Neutrophil (primary cell): ENCODE measurements around the gene ICAM2.

Source experiments
- H3K27ac ChIP-seq: fragments of 200-600 bp; sonication (generic); 2 replicates; pipeline ENCODE4 v1.5.1; 2016; ENCODE audit warnings: mild to moderate bottlenecking, moderate library complexity
- H3K27me3 ChIP-seq: fragments of 200-600 bp; sonication (generic); 2 replicates; pipeline ENCODE4 v1.6.0; 2016; ENCODE audit warnings: mild to moderate bottlenecking
- H3K36me3 ChIP-seq: fragments of 200-600 bp; sonication (generic); 2 replicates; pipeline ENCODE4 v1.5.1; 2017
- H3K4me1 ChIP-seq, 2 experiments: fragments of 200-600 bp in 1 of 2; sonication (generic) in 1 of 2; 1 replicate in 1 of 2; 2 replicates in 1 of 2; pipeline versions ENCODE4 v1.5.1 to v1.6.1; 2013 to 2016; ENCODE audit warnings: low read depth in 1 of 2, low read length in 1 of 2, mild to moderate bottlenecking in 1 of 2, moderate library complexity in 1 of 2; ENCODE audit not compliant: control insufficient read depth in 1 of 2, insufficient read depth in 1 of 2
- H3K4me3 ChIP-seq, 2 experiments: fragments of 200-600 bp in 1 of 2; sonication (generic) in 1 of 2; 1 replicate in 1 of 2; 2 replicates in 1 of 2; pipeline ENCODE4 v1.5.1; 2013 to 2016; ENCODE audit warnings: low read depth in 1 of 2, low read length in 1 of 2, mild to moderate bottlenecking in 1 of 2, moderate library complexity in 1 of 2
- H3K9me3 ChIP-seq: fragments of 200-600 bp; sonication (generic); 2 replicates; pipeline ENCODE4 v1.5.1; 2016
- TF ChIP-seq, protein P1 (sequence below): fragments of 200-600 bp; sonication (generic); IDR thresholded peaks from 2 replicates; pipeline ENCODE4 v1.5.1; 2016; ENCODE audit warnings: antibody characterized with exemption

Gene ICAM2

GRCh38 chr17:64017381-64017980, 3.0 kb downstream of the ICAM2 start:
- H3K9me3 ChIP-seq, result no peaks in the 10 kb centered on the region
- peaks cover 16 to 26% of the 10 kb centered on the region in 2 experiments for H3K4me1 ChIP-seq
- TF ChIP-seq, protein P1, sequence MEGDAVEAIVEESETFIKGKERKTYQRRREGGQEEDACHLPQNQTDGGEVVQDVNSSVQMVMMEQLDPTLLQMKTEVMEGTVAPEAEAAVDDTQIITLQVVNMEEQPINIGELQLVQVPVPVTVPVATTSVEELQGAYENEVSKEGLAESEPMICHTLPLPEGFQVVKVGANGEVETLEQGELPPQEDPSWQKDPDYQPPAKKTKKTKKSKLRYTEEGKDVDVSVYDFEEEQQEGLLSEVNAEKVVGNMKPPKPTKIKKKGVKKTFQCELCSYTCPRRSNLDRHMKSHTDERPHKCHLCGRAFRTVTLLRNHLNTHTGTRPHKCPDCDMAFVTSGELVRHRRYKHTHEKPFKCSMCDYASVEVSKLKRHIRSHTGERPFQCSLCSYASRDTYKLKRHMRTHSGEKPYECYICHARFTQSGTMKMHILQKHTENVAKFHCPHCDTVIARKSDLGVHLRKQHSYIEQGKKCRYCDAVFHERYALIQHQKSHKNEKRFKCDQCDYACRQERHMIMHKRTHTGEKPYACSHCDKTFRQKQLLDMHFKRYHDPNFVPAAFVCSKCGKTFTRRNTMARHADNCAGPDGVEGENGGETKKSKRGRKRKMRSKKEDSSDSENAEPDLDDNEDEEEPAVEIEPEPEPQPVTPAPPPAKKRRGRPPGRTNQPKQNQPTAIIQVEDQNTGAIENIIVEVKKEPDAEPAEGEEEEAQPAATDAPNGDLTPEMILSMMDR, result no peak
- H3K27ac ChIP-seq, result no peak overlapping the region
- no peak overlapping the region for H3K4me3 ChIP-seq
- H3K36me3 ChIP-seq, result no peaks in the 10 kb centered on the region
- H3K27me3 ChIP-seq, result no peaks in the 10 kb centered on the region

DNA sequence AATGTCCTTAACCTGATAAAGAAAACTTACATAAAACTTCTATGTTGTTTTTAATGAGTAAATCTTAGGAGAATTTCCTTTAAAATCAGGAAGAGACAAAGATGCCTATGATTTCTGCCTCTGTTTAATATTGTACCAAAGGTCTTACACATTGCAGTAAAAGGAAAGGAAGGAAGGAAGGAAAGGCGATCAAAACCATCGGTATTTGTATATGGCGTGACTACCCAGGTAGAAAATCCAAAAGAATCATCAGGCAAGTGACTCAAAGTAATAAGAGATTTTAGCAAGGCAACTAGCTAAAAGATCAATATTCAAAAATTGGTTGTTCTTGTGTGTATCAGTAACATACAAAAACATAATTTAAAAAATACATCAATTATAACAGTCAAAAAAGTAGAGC, 3.5 kb downstream of the ICAM2 start:
- H3K36me3 ChIP-seq, result no peaks in the 10 kb centered on the region
- H3K4me1 ChIP-seq, result peaks cover 16 to 26% of the 10 kb centered on the region in 2 experiments
- no peak overlapping the region for H3K27ac ChIP-seq
- no peaks in the 10 kb centered on the region for H3K27me3 ChIP-seq
- H3K4me3 ChIP-seq, result no peak overlapping the region
- H3K9me3 ChIP-seq, result no peaks in the 10 kb centered on the region
- TF ChIP-seq, protein P1, result no peak

GRCh38 chr17:64016231-64016784, 4.1 kb downstream of the ICAM2 start:
- H3K27ac ChIP-seq, result no peak overlapping the region

DNA sequence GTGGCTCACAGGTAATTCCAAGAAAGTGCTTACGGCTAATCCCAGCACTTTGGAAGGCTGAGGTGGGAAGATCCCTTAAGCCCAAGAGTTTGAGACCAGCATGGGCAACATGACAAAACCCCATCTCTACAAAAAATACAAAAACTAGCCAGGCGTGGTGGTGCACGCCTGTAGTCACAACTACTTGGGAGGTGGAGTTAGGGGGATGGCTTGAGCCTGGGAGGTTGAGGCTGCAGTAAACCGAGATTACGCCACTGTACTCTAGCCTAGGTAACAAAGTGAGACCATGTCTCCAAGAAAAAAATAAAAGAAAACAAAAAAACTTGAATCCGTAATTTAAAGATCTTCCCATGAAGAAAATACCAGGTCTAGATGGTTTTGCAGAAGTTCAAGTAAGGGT, 5.0 kb downstream of the ICAM2 start:
- no peak overlapping the region for H3K27ac ChIP-seq
- H3K4me1 ChIP-seq, result peaks cover 10 to 20% of the 10 kb centered on the region in 2 experiments
- no peaks in the 10 kb centered on the region for H3K27me3 ChIP-seq
- TF ChIP-seq, protein P1, result no peak
- H3K36me3 ChIP-seq, result no peaks in the 10 kb centered on the region
- no peak overlapping the region for H3K4me3 ChIP-seq
- no peaks in the 10 kb centered on the region for H3K9me3 ChIP-seq

More at GRCh38 chr17:64016231-64016784, 4.1 kb downstream of the ICAM2 start:
- Histone ChIP-seq H3K4me3 (no peak overlapping the region), H3K4me1 (peaks cover 16 to 26% of the 10 kb centered on the region in 2 experiments), H3K27me3 (no peaks in the 10 kb centered on the region), H3K9me3 (no peaks in the 10 kb centered on the region), H3K36me3 (no peaks in the 10 kb centered on the region)
- TF ChIP-seq, protein P1, result no peak

DNA sequence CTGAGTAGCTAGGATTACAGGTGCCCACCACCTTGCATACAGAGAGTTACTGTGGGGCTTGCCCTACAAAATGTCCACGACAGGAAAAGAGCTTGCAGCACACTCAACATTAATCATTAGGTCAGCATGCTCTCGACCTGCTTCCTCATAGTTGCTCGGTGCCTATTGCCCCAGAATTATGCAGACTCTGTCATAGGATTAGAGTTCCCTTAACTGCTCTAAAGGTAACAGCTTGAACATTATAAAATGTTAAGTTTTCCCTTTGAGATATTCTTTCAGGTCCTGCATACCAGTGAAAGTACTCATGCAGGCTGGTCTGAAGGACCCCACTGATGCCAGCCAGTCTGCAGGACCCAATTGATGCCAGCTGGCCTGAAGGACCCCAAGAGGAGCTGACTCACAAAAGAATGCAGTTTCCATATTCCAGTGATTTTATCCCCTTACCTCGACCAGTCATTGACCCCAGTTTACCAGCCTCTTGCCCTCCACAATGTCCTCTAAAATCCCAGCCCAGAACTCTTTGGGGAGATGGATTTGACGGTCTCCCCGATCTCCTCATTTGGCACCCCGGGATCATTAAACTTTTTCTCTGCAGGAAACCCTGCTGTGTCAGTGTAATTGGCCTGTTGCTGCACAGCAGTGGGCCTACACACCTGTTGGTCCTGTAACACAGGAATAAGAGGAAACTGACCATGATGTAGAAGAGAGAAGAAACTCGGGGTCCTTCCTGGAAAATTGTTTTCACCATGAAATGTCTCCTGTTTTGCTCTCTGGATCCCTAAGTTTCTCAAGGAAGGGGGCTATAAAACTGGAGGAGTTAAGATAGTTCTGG, 10.6 kb downstream of the ICAM2 start:
- H3K27me3 ChIP-seq, result no peaks in the 10 kb centered on the region
- no peak overlapping the region for H3K4me3 ChIP-seq
- no peaks in the 10 kb centered on the region for H3K9me3 ChIP-seq
- no peak overlapping the region for H3K27ac ChIP-seq
- H3K4me1 ChIP-seq, result peaks cover 8 to 10% of the 10 kb centered on the region in 2 experiments
- H3K36me3 ChIP-seq, result no peaks in the 10 kb centered on the region
- TF ChIP-seq, protein P1, result no peak
